Measurements from ENCODE around the gene RFC4. TPM values are rescaled to one million over a fixed set of nuclear protein-coding genes. Genes with fewer than 3 reads are reported as not detected.

The RFC4 gene
- total RNA-seq, 1 donor from 2014 or later: 8.6 TPM

DNA sequence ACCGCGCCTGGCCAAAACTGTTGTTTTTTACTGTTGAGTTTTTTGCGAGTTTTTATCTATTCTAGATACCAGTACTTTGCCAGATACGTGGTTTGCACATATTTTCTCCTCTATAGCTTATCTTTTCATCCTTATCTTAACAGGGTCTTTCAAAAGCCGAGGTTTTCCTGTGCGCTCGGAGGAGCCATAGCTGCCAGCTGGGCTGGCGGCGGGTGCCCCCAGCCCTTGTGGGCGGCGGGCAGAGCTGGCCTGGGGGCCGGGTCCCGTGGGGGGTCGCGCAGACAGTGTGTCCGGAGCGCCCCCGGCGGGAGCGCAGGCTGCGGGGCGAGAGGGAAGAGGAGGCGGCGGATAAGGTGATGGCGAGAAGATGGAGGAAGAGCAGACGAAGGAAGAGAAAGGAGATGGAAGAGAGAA lies 34.0 kb downstream of the RFC4 start:
- DNase-seq (no peak), ATAC-seq (ENCODE audit: poor library complexity) (peak; percentile 68)
- intact Hi-C loops (cut with DNase I): no loop called here

DNA sequence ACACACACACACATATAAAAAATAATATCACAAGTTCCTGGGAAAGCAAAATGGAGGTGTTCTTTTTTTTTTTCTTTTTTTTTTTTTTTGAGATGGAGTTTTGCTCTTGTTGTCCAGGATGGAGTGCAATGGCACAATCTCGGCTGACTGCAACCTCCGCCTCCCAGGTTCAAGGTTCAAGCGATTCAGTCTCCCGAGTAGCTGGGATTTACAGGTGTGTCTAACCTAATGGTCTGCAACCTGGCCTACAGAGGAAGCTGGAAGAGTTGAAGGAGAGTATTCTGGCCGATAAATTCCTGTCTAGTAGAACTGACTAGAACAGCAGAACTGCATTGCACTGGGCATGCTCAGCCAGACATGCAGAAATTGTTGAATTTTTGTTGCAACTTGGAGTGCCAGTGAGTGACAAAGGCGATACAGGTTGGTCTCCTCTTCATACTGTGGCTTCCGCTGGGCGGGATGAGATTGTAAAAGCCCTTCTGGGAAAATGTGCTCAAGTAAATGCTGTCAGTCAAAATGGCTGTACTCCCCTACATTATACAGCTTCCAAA lies 45.3 kb downstream of the RFC4 start:
- intact Hi-C loops (cut with DNase I): no loop called here
- no peak for DNase-seq
- ATAC-seq (ENCODE audit: poor library complexity): no peak

DNA sequence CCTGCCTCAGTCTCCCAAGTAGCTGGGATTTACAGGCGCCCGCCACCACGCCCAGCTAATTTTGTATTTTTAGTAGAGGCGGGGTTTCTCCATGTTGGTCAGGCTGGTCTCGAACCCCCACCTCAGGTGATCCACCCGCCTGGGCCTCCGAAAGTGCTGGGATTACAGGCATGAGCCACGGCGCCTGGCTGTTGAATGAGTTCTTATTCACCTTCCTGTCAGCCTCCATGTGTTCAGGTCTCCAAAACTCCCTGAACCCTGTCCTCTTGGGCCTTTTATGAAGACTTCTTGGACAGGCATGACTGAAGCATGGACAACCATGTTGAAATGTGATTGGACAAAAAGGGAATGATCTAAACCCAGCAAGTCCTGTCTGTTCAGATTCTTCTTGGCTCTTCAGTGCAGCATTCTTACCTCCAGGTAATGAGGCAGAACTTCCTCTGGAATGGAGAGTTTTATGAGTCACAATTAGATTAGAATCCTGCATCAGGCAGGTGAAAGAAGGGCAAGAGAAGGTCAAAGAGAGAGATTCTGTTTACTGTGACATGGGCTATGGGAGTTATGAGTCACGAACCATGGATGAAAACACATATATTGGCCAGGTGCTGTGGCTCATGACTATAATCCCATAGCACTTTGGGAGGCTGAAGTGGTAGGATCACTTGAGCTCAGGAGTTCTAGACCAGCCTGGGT lies 46.0 kb downstream of the RFC4 start:
- intact Hi-C loops (cut with DNase I): no loop called here
- DNase-seq (no peak), ATAC-seq (ENCODE audit: poor library complexity) (no peak)

DNA sequence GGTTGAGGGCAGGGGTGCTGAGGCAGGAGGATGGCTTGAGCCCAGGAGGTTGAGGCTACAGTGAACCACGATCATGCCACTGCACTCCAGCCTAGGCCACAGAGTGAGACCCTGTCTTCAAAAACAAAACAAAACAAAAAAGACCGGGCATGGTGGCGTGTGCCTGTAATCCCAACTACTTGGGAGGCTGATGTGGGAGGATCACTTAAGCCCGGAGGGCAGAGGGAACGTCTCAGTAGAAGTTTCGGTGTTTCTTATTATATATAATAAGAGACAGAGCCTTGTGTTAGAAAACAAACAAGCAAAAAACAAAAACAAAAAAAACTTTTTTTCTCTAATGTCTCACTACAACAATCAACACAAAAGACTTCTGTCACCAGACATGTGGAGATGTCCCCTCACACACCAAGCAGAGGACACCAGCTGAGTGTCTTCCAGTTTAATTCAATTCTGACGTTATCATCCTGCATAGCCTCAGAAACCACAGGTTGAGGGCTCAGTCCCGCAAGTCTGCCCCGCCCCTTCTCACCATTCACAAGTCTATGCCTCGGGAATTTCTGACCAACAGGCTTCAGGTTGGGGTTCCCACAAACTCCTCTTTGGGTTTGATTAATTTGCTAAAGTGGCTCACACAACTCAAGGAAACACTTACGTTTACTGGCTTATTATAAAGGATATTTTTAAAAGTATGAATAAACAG lies 46.9 kb downstream of the RFC4 start:
- no peak for ATAC-seq (ENCODE audit: poor library complexity)
- DNase-seq: no peak
- intact Hi-C loops (cut with DNase I): no loop called here

DNA sequence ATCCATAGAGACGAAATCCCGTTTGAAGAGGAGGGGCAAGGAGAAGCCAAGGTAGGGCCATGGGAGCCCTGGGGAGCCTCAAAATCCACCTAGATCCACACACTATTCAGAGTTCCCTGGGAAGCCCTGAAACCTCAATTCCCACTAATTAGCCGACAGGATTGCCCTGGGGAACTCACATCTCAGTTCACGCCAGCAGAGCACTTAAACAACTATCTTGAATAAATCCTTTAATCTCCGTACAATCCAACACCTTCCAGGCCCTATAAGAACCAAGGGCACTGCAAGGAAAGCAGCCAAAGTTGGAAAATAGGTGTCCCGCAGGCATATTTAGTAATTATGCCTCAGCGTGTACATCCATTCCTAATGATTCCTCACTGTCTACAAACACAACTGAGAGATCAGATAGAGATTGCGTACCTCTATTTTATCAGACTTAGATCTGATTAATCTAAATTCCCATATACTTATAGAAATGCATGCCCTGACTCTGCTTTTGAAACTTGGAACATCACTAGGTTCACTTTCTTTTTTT lies 48.5 kb downstream of the RFC4 start:
- ATAC-seq (ENCODE audit: poor library complexity) (no peak), DNase-seq (no peak)
- intact Hi-C loops (cut with DNase I): no loop called here

DNA sequence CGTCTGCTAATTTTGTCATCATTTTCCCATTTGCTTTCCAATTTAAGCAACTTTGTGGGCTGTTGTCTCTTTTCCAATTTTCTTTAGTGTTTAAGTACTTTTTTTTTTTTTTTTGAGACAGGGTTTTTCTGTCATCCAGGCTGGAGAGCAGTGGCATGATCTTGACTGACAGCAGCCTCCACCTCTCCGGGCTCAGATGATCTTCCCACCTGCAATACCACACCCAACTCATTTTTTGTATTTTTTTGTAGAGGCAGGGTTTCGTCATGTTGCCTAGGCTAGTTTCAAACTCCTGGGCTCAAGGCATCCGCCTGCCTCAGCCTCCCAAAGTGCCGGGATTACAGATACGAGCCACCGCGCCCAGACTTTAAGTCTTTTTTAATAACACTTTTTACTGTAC lies 49.1 kb downstream of the RFC4 start:
- DNase-seq: no peak
- intact Hi-C loops (cut with DNase I): no loop called here
- ATAC-seq (ENCODE audit: poor library complexity): no peak

GRCh38 chr3:186754871-186755270 lies 51.4 kb downstream of the RFC4 start:
- intact Hi-C loops (cut with DNase I): no loop called here
- no peak for DNase-seq
- no peak for ATAC-seq (ENCODE audit: poor library complexity)

DNA sequence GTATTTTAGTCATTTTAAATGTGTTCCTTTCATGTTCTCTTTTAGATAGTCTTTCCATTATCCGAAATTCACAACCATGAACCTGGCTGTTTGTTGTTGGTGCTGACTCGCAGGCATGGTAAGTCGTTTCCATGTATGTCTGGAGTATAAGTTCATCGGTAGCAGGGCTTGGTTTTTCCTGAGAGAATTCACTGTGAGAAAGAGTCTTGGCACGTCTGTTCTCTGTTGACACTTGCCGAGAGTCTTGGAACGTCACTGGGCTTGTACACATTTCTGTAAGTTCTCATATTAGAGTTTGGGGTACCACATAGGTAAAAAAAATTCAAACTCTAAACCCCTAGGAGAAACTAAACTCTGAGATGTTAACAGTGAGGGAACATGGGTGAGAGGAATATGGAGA lies 52.3 kb downstream of the RFC4 start:
- intact Hi-C loops (cut with DNase I): no loop called here
- no peak for DNase-seq
- no peak for ATAC-seq (ENCODE audit: poor library complexity)

GRCh38 chr3:186751480-186751879 lies 54.8 kb downstream of the RFC4 start:
- DNase-seq (no peak), ATAC-seq (ENCODE audit: poor library complexity) (no peak)
- intact Hi-C loops (cut with DNase I): no loop called here

GRCh38 chr3:186750316-186750715 lies 56.0 kb downstream of the RFC4 start:
- no peak for DNase-seq
- intact Hi-C loops (cut with DNase I): no loop called here
- no peak for ATAC-seq (ENCODE audit: poor library complexity)

GRCh38 chr3:186746008-186746407 lies 60.3 kb downstream of the RFC4 start:
- ATAC-seq (ENCODE audit: poor library complexity) (peak; percentile 80), DNase-seq (peak; percentile 59)
- intact Hi-C loops (cut with DNase I): no loop called here

GRCh38 chr3:186743666-186744065 lies 62.6 kb downstream of the RFC4 start:
- DNase-seq: no peak
- no peak for ATAC-seq (ENCODE audit: poor library complexity)
- intact Hi-C loops (cut with DNase I): no loop called here

DNA sequence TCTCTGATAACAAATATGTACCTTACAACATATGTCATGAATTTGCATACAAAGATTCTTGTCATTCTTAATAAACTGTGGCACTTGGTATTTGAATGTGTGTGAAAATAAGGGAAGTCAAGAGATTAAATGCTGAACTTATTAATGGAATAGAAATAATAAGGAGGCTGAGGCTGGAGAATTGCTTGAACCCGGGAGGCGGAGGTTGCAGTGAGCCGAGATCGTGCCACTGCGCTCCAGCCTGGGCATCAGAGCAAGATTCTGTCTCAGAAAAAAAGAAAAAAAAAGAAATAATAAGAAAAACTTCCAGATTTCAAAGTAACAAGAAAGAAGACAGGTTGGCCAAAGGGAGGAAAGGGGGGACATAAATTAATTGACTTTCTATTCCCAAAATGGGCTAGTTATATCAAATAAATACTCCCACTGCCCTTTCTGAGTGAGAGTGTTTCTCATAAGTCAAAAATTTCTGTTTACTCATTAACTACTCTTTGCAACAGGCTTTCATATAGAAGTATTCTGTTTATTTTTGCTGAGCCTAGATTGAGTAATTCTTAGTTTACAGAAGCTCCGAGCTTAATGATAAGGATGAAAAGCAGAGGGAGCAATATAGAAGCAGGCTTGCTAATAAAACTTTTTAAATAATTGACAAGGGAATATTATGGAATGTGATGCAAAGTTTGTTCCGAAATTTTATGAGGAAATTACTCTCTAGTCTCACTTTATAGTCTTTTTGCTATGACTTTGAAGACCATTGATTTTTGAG lies 63.5 kb downstream of the RFC4 start:
- intact Hi-C loops (cut with DNase I): no loop called here
- DNase-seq (no peak), ATAC-seq (ENCODE audit: poor library complexity) (no peak)

Small RNA genes within 50 kb of the gene (microRNA-seq; reads per million reads assigned to microRNA genes)
- 1.9 reads per million for gene MIR1248

Other genes starting within 250 kb of the RFC4 start
- 6.2 TPM for gene TBCCD1, start 239.1 kb downstream of the RFC4 start, total RNA-seq
- gene DNAJB11, start 235.8 kb downstream of the RFC4 start, total RNA-seq: 19.7 TPM
- gene AHSG, start 193.4 kb downstream of the RFC4 start, total RNA-seq: not detected
- not detected for gene FETUB, start 166.1 kb downstream of the RFC4 start, total RNA-seq
- not detected for gene HRG, start 140.5 kb downstream of the RFC4 start, total RNA-seq
- gene KNG1, start 89.1 kb downstream of the RFC4 start, total RNA-seq: 0.43 TPM
- 415 TPM for gene EIF4A2, start 22.9 kb downstream of the RFC4 start, total RNA-seq
- 8.2 TPM for gene ADIPOQ, start 36.2 kb upstream of the RFC4 start, total RNA-seq
- gene ST6GAL1, start 124.0 kb upstream of the RFC4 start, total RNA-seq: 67.4 TPM